Gastrocnemius medialis (tissue), 4 donors: ENCODE measurements around the gene LIN7A.

Experiments
- CTCF ChIP-seq, 5 experiments: fragments of 450-650 bp in 3 of 5; fragments of 200-600 bp in 2 of 5; sonication (generic) in 2 of 5; IDR thresholded peaks in 4 of 5; conservative IDR thresholded peaks in 1 of 5; 1 replicate in 4 of 5; 2 replicates in 1 of 5; pipeline ENCODE4 v1.5.1; 2016 to 2019; ENCODE audit warnings: antibody characterized with exemption in 5 of 5, mild to moderate bottlenecking in 3 of 5, moderate library complexity in 3 of 5
- POLR2A ChIP-seq, 2 donors: fragments of 450-650 bp; IDR thresholded peaks; one replicate each; pipeline ENCODE4 v1.6.1; 2017; ENCODE audit warnings: antibody characterized with exemption in 2 of 2, mild to moderate bottlenecking in 2 of 2, moderate library complexity in 2 of 2

GRCh38 chr12:80823393-80823792 is 114.3 kb downstream of the LIN7A start:
- TF ChIP-seq CTCF (IDR thresholded peaks at IDR 0.05 in 4 of 5, conservative IDR thresholded peaks at IDR 0.05 in 1 of 5) (no peak), POLR2A (IDR thresholded peaks at IDR 0.05) (no peak)
